H1 (cell line): ENCODE measurements around the gene VEGFD. TPM values are rescaled to one million over a fixed set of nuclear protein-coding genes. Genes with fewer than 3 reads are reported as not detected.

Source experiments
- CTCF ChIA-PET: fragments of 300-600 bp; sonication (Branson Sonifier 250); formaldehyde crosslinking; loops from one replicate; lab custom pipeline; 2021; ENCODE audit not compliant: partially characterized antibody; lab: Charles Lee
- POLR2A ChIA-PET: fragments of 300-600 bp; sonication (Branson Sonifier 250); formaldehyde crosslinking; loops from one replicate; lab custom pipeline; 2021; ENCODE audit warnings: inconsistent platforms; ENCODE audit not compliant: partially characterized antibody; lab: Charles Lee
- DNase-seq, 2 experiments: peaks; one replicate each; pipeline versions ENCODE4 v3.0.0 to v3.0.0-alpha.2; 2010 to 2022; ENCODE audit warnings: low spot score in 2 of 2, low read depth in 1 of 2, mixed read lengths in 1 of 2
- FAIRE-seq: peaks from 2 replicates; lab custom pipeline; 2011; peaks lifted over from hg19 to GRCh38; lab: Jason Lieb, UNC
- H2AFZ ChIP-seq: 2 replicates; pipeline ENCODE4 v1.8.1; 2012; ENCODE audit warnings: low read length, inconsistent platforms
- H2AK5ac ChIP-seq: 2 replicates; pipeline ENCODE4 v1.6.1; 2013; ENCODE audit warnings: low read depth, low read length
- H2BK120ac ChIP-seq: replicated peaks from 2 replicates; pipeline ENCODE3; 2013; ENCODE audit warnings: low read depth, low read length, inconsistent platforms
- H2BK12ac ChIP-seq: 2 replicates; pipeline ENCODE4 v1.6.1; 2013; ENCODE audit warnings: low read depth, low read length
- H2BK15ac ChIP-seq: 2 replicates; pipeline ENCODE4 v1.6.1; 2013; ENCODE audit warnings: low read length
- H2BK20ac ChIP-seq: 2 replicates; pipeline ENCODE4 v1.6.1; 2013; ENCODE audit warnings: low read length
- H2BK5ac ChIP-seq: 2 replicates; pipeline ENCODE4 v1.6.1; 2013; ENCODE audit warnings: low read depth, low read length
- H3K14ac ChIP-seq: 2 replicates; pipeline ENCODE4 v1.6.1; 2013; ENCODE audit warnings: inconsistent platforms; ENCODE audit not compliant: insufficient read length
- H3K18ac ChIP-seq: 2 replicates; pipeline ENCODE4 v1.6.1; 2013; ENCODE audit warnings: low read length; ENCODE audit errors: extremely low read depth
- H3K23ac ChIP-seq: 2 replicates; pipeline ENCODE4 v1.6.1; 2013; ENCODE audit warnings: inconsistent platforms; ENCODE audit not compliant: insufficient read length
- H3K23me2 ChIP-seq: 2 replicates; pipeline ENCODE4 v1.6.1; 2013; ENCODE audit warnings: low read depth, low read length
- H3K27ac ChIP-seq: 2 replicates; pipeline ENCODE4 v1.6.1; 2011; ENCODE audit warnings: low read depth, low read length, inconsistent platforms
- H3K27me3 ChIP-seq, 4 experiments: replicated peaks in 1 of 4; 1 replicate in 1 of 4; 2 replicates in 3 of 4; pipeline versions ENCODE4 v1.6.1 to v1.8.1; 2011 to 2013; ENCODE audit warnings: low read length in 3 of 4, mild to moderate bottlenecking in 3 of 4, inconsistent platforms in 2 of 4, mixed read lengths in 2 of 4, moderate library complexity in 1 of 4; ENCODE audit not compliant: control insufficient read depth in 3 of 4, insufficient read depth in 3 of 4; ENCODE audit errors: extremely low read depth in 1 of 4
- H3K36me3 ChIP-seq, 4 experiments: 2 replicates each; pipeline versions ENCODE4 v1.6.1 to v1.8.1; 2011 to 2013; ENCODE audit warnings: mild to moderate bottlenecking in 4 of 4, low read length in 3 of 4, moderate library complexity in 2 of 4, control low read depth in 1 of 4, inconsistent platforms in 1 of 4; ENCODE audit not compliant: insufficient read depth in 4 of 4, control insufficient read depth in 2 of 4
- H3K4ac ChIP-seq: replicated peaks from 2 replicates; pipeline ENCODE3; 2013; ENCODE audit warnings: low read length, low read depth, mixed read lengths, inconsistent platforms; ENCODE audit not compliant: insufficient read length
- H3K4me1 ChIP-seq, 4 experiments: replicated peaks in 1 of 4; 1 replicate in 1 of 4; 2 replicates in 3 of 4; pipeline versions ENCODE4 v1.6.1 to v1.8.1; 2011 to 2013; ENCODE audit warnings: low read length in 3 of 4, inconsistent platforms in 2 of 4, mixed read lengths in 1 of 4; ENCODE audit not compliant: insufficient read depth in 4 of 4, control insufficient read depth in 3 of 4
- H3K4me2 ChIP-seq, 2 experiments: 2 replicates each; pipeline versions ENCODE4 v1.6.1 to v1.8.1; 2011 to 2013; ENCODE audit warnings: low read depth in 2 of 2, low read length in 2 of 2, control low read depth in 1 of 2, inconsistent platforms in 1 of 2, mild to moderate bottlenecking in 1 of 2; ENCODE audit not compliant: insufficient read depth in 1 of 2
- H3K4me3 ChIP-seq, 4 experiments: fragments of 200-600, 300-600 bp in 1 of 4; sonication (generic), shearing (Covaris generic), sonication (Bioruptor Twin) in 1 of 4; 2 replicates each; pipeline versions ENCODE4 v1.5.1 to v1.8.1; 2011 to 2016; ENCODE audit warnings: low read length in 4 of 4, low read depth in 3 of 4, control low read depth in 2 of 4, inconsistent platforms in 2 of 4, mild to moderate bottlenecking in 2 of 4, mixed read lengths in 1 of 4, moderate library complexity in 1 of 4; ENCODE audit not compliant: insufficient read depth in 2 of 4; ENCODE audit errors: extremely low read depth in 1 of 4
- H3K56ac ChIP-seq: replicated peaks from 2 replicates; pipeline ENCODE3; 2013; ENCODE audit warnings: low read depth, mild to moderate bottlenecking, mixed read lengths, low read length, inconsistent platforms; ENCODE audit not compliant: insufficient read length
- H3K79me1 ChIP-seq: 2 replicates; pipeline ENCODE4 v1.6.1; 2013; ENCODE audit warnings: low read depth, low read length, control low read depth
- H3K79me2 ChIP-seq, 2 experiments: 2 replicates each; pipeline versions ENCODE4 v1.6.1 to v1.8.1; 2012 to 2013; ENCODE audit warnings: low read length in 2 of 2, mild to moderate bottlenecking in 2 of 2, inconsistent platforms in 1 of 2; ENCODE audit not compliant: insufficient read depth in 2 of 2, control insufficient read depth in 1 of 2
- H3K9ac ChIP-seq, 4 experiments: replicated peaks in 1 of 4; 1 replicate in 1 of 4; 2 replicates in 3 of 4; pipeline versions ENCODE4 v1.6.1 to v1.8.1; 2011 to 2013; ENCODE audit warnings: low read depth in 3 of 4, low read length in 3 of 4, control low read depth in 2 of 4, mild to moderate bottlenecking in 2 of 4, moderate library complexity in 2 of 4, inconsistent platforms in 1 of 4; ENCODE audit errors: extremely low read depth in 1 of 4
- H3K9me3 ChIP-seq, 2 experiments: 2 replicates each; pipeline versions ENCODE4 v1.6.1 to v1.8.1; 2012 to 2013; ENCODE audit warnings: mild to moderate bottlenecking in 2 of 2, moderate library complexity in 2 of 2, control low read depth in 1 of 2, inconsistent platforms in 1 of 2, low read depth in 1 of 2, low read length in 1 of 2, mixed read lengths in 1 of 2; ENCODE audit not compliant: insufficient read depth in 2 of 2
- H4K20me1 ChIP-seq, 2 experiments: replicated peaks in 1 of 2; 2 replicates each; pipeline versions ENCODE3 to v1.8.1; 2011 to 2013; ENCODE audit warnings: inconsistent platforms in 2 of 2, low read length in 2 of 2, mild to moderate bottlenecking in 1 of 2; ENCODE audit not compliant: insufficient read depth in 2 of 2, control insufficient read depth in 1 of 2
- H4K5ac ChIP-seq: 2 replicates; pipeline ENCODE4 v1.6.1; 2013; ENCODE audit warnings: low read length, low read depth, mixed read lengths, inconsistent platforms; ENCODE audit not compliant: insufficient read length
- H4K8ac ChIP-seq: 2 replicates; pipeline ENCODE4 v1.8.0; 2013; ENCODE audit warnings: mild to moderate bottlenecking, moderate library complexity, low read length, inconsistent platforms; ENCODE audit not compliant: insufficient read depth; ENCODE audit errors: extremely low read depth
- H4K91ac ChIP-seq: replicated peaks from 2 replicates; pipeline ENCODE3; 2013; ENCODE audit warnings: low read length, mixed read lengths, inconsistent platforms; ENCODE audit not compliant: insufficient read length
- BRCA1 ChIP-seq: IDR thresholded peaks from 2 replicates; pipeline ENCODE4 v1.6.1; 2012; ENCODE audit warnings: low read depth, low read length, improper control_type of control experiment
- CEBPB ChIP-seq: IDR thresholded peaks from 2 replicates; pipeline ENCODE4 v1.6.1; 2012; ENCODE audit warnings: low read depth, low read length
- CREB1 ChIP-seq: IDR thresholded peaks from 2 replicates; pipeline ENCODE4 v1.6.1; 2012; ENCODE audit warnings: inconsistent platforms
- CTBP2 ChIP-seq: IDR thresholded peaks from 2 replicates; pipeline ENCODE4 v1.7.0; 2011; ENCODE audit warnings: borderline replicate concordance, mild to moderate bottlenecking, moderate library complexity, mixed read lengths, low read length; ENCODE audit not compliant: insufficient read depth, insufficient read length
- JUN ChIP-seq: IDR thresholded peaks from 2 replicates; pipeline ENCODE4 v1.6.1; 2011; ENCODE audit warnings: low read depth, mild to moderate bottlenecking, improper control_type of control experiment, low read length
- JUND ChIP-seq: IDR thresholded peaks from 2 replicates; pipeline ENCODE4 v1.6.1; 2011; ENCODE audit warnings: mild to moderate bottlenecking, improper control_type of control experiment, low read length
- RBBP5 ChIP-seq: IDR thresholded peaks from 2 replicates; pipeline ENCODE4 v1.7.1; 2012; ENCODE audit warnings: low read depth, mild to moderate bottlenecking, inconsistent platforms, low read length, moderate library complexity, borderline replicate concordance
- RNF2 ChIP-seq: fragments of 200-900, 300-1000 bp; sonication (generic); IDR thresholded peaks from 2 replicates; pipeline ENCODE4 v1.7.1; 2016; ENCODE audit warnings: borderline replicate concordance, low read depth, mild to moderate bottlenecking, antibody characterized with exemption, low read length; ENCODE audit not compliant: poor library complexity, severe bottlenecking; ENCODE audit errors: missing control alignments
- SP2 ChIP-seq: IDR thresholded peaks from 2 replicates; pipeline ENCODE4 v1.6.1; 2012; ENCODE audit warnings: mild to moderate bottlenecking, low read length, inconsistent platforms
- WGBS, 2 experiments: shearing (Covaris generic) in 1 of 2; methylation state at CpG; one replicate each; pipeline versions ENCODE4 v1.1.6 to v1.1.7; 2013 to 2015; ENCODE audit warnings: low lambda C conversion rate in 2 of 2, mixed read lengths in 2 of 2, inconsistent platforms in 1 of 2, low coverage in 1 of 2, missing lambda C conversion rate in 1 of 2; ENCODE audit not compliant: insufficient replicate concordance in 2 of 2, insufficient coverage in 1 of 2, insufficient read length in 1 of 2; ENCODE audit errors: extremely low coverage in 1 of 2, missing lambda C conversion rate in 1 of 2; 5-methylcytosine and 5-hydroxymethylcytosine counted together
- polyA plus RNA-seq, 7 experiments: library from polyadenylated mRNA; depleted of rRNA in 3 of 7; stranded (reverse) in 5 of 7; unstranded in 2 of 7; fragments of >200 nt in 5 of 7; fragments of 200-250 nt in 2 of 7; gene quantifications; 1 replicate in 5 of 7; 2 replicates in 1 of 7; 4 replicates in 1 of 7; pipeline versions ENCODE4 v1.2.1 to v1.2.3, GENCODE V29; 2011 to 2013; ENCODE audit warnings: missing spikeins in 2 of 7, mixed read lengths in 2 of 7
- total RNA-seq: library from RNA; stranded (reverse); fragmentation: NEBNext Ultra II Directional; extraction: Animal tissue kit (Norgen Biotek cat#: 25700); gene quantifications from 2 replicates; pipeline ENCODE4 v1.2.1, GENCODE V29; 2021
- TF ChIP-seq, protein P1 (sequence below), 3 experiments: IDR thresholded peaks; 1 replicate in 2 of 3; 2 replicates in 1 of 3; pipeline versions ENCODE4 v1.5.1 to v1.6.1; 2011; ENCODE audit warnings: low read length in 3 of 3, mild to moderate bottlenecking in 3 of 3, inconsistent platforms in 2 of 3, low read depth in 1 of 3, moderate library complexity in 1 of 3; ENCODE audit not compliant: insufficient read depth in 1 of 3; ENCODE audit errors: control extremely low read depth in 1 of 3

The VEGFD gene
- total and polyA plus RNA-seq, 2 of the 8 experiments (the other 6 are each of a cell fraction or from before 2014, with no cell fraction given): 0.06 TPM; not detected in 1

DNA sequence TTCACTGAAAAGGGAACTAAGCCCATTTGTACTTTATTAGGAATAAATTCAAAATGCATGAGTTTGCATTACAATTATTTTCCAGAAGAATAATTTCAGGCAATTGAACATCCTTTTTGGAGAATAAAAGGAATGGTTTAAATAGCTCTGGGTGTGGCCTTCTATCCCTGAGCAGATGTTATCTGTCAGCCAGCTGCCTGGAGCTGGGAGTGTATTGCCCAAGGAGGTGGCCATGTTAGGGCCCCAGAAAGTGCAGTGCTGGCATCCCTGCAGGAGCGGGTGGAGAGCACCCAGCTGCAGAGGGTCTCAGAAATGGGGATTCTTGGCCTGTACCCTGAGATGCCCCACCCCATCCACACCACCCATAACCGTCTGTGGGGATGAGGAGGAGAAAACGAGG lies 21.6 kb upstream of the VEGFD start:
- 79% methylated on average over 3 of the region's 3 CpGs; no CpG with 5 or more reads in 1 of the 2 experiments for WGBS, 2 experiments
- CTCF ChIA-PET: no interaction called here
- no peak for TF ChIP-seq SP2
- no peak for TF ChIP-seq RBBP5
- TF ChIP-seq RNF2: no peak
- TF ChIP-seq CEBPB: no peak
- TF ChIP-seq, protein P1, sequence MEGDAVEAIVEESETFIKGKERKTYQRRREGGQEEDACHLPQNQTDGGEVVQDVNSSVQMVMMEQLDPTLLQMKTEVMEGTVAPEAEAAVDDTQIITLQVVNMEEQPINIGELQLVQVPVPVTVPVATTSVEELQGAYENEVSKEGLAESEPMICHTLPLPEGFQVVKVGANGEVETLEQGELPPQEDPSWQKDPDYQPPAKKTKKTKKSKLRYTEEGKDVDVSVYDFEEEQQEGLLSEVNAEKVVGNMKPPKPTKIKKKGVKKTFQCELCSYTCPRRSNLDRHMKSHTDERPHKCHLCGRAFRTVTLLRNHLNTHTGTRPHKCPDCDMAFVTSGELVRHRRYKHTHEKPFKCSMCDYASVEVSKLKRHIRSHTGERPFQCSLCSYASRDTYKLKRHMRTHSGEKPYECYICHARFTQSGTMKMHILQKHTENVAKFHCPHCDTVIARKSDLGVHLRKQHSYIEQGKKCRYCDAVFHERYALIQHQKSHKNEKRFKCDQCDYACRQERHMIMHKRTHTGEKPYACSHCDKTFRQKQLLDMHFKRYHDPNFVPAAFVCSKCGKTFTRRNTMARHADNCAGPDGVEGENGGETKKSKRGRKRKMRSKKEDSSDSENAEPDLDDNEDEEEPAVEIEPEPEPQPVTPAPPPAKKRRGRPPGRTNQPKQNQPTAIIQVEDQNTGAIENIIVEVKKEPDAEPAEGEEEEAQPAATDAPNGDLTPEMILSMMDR (IDR thresholded peaks at IDR 0.05; ENCODE audit: control extremely low read depth in 1 of 3, insufficient read depth in 1 of 3, low read depth in 1 of 3, low read length in 3 of 3): no peak
- TF ChIP-seq JUN: no peak
- TF ChIP-seq JUND: no peak
- no peak for TF ChIP-seq CTBP2
- no peak for TF ChIP-seq CREB1
- no peak for TF ChIP-seq BRCA1

More for the DNA sequence above, 21.6 kb upstream of the VEGFD start:
- POLR2A ChIA-PET: no interaction called here
- H3K4me2 ChIP-seq: no peak overlapping the region
- H3K23me2 ChIP-seq: no peaks in the 10 kb centered on the region
- no peak overlapping the region for H2BK20ac ChIP-seq
- no peaks in the 10 kb centered on the region for H4K20me1 ChIP-seq
- no peak overlapping the region for H4K91ac ChIP-seq
- no peak for FAIRE-seq
- no peak overlapping the region for H2BK5ac ChIP-seq
- no peak overlapping the region for H3K4ac ChIP-seq
- H3K4me1 ChIP-seq: no peaks in the 10 kb centered on the region
- H3K27ac ChIP-seq: no peak overlapping the region
- H3K23ac ChIP-seq: no peak overlapping the region
- no peak for DNase-seq
- no peaks in the 10 kb centered on the region for H3K36me3 ChIP-seq
- no peak overlapping the region for H3K4me3 ChIP-seq
- H4K8ac ChIP-seq: no peak overlapping the region
- no peak overlapping the region for H3K18ac ChIP-seq
- no peak overlapping the region for H2BK12ac ChIP-seq
- H2BK15ac ChIP-seq: no peak overlapping the region
- no peak overlapping the region for H3K56ac ChIP-seq
- H3K14ac ChIP-seq: no peak overlapping the region
- no peak overlapping the region for H2BK120ac ChIP-seq
- no peaks in the 10 kb centered on the region for H3K9me3 ChIP-seq
- H3K9ac ChIP-seq: no peak overlapping the region
- H3K27me3 ChIP-seq: no peaks in the 10 kb centered on the region
- H2AK5ac ChIP-seq: no peak overlapping the region
- no peak overlapping the region for H4K5ac ChIP-seq
- no peaks in the 10 kb centered on the region for H3K79me2 ChIP-seq
- no peaks in the 10 kb centered on the region for H3K79me1 ChIP-seq
- H2AFZ ChIP-seq: no peak overlapping the region
